ENCODE data around the gene PRRX2. TPM values are rescaled to one million over a fixed set of nuclear protein-coding genes. Genes with fewer than 3 reads are reported as not detected.

PRRX2 gene
- total RNA-seq, 1 experiment from 2014 or later = not detected

DNA sequence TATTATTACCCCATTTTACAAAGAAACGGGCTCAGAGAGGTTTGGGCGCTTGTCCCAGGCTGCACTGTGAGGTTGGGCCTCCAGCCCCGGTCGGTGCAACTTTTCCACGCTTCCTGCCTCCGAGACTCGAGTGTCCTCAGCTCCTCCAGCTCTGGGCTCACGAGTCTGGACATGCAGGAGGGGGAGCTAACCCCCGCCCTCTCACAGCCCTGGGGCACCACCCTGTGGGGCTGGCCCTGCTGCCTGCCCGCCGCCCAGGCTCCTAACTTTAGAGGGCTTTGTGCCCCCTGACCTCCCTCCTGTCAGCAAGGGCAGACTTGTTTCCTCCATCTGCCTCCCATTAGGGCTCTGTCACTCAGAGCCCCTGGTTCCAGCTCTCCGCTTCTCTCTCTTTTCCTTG is 19.2 kb upstream of the PRRX2 start:
- no peak overlapping the region for H3K4me2 ChIP-seq (ENCODE audit: low read depth, low read length, poor library complexity, severe bottlenecking)
- DNase-seq = no peak
- H3K27ac ChIP-seq (ENCODE audit: low read length) = no peak overlapping the region
- no peak overlapping the region for H3K9ac ChIP-seq (ENCODE audit: low read length)
- peaks cover 3% of the 10 kb centered on the region; the same call in 1 of the 2 replicates for H3K4me1 ChIP-seq (ENCODE audit: low read length)
- H3K4me3 ChIP-seq (ENCODE audit: low read length) = no peak overlapping the region
- no peaks in the 10 kb centered on the region for H3K9me2 ChIP-seq (replicated peaks; ENCODE audit: insufficient read depth, low read length)
- H3K79me2 ChIP-seq (ENCODE audit: low read length) = peaks cover 6% of the 10 kb centered on the region
- H4K20me1 ChIP-seq (ENCODE audit: insufficient read depth, low read depth, low read length) = peaks cover 5% of the 10 kb centered on the region; the same call in 1 of the 2 replicates
- no peaks in the 10 kb centered on the region for H3K36me3 ChIP-seq (ENCODE audit: insufficient read depth, low read length)
- no peaks in the 10 kb centered on the region for H3K27me3 ChIP-seq (ENCODE audit: low read length)
- H2AFZ ChIP-seq (ENCODE audit: low read length) = no peak overlapping the region
- H3K9me3 ChIP-seq (ENCODE audit: low read length) = no peaks in the 10 kb centered on the region

DNA sequence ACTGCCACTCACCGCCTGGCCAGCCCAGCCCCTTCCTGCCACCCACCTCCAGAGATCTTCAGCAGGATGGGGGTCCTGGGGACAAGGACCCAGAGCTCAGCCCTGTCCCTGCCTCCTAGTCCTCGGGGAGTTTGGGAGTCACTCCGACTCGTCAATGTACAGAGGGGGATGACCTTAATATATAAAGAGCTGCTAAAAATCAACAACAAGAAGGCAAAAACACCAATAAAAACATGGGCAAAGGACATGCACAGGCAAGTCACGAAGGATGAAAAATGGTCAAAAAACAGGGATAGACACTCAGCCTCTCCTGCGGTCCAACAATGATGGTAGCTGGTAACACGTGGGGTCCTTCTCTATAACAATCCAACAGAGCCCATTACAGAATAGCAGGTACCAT is 18.8 kb upstream of the PRRX2 start:
- Histone ChIP-seq H3K79me2 (ENCODE audit: low read length) (peaks cover 2% of the 10 kb centered on the region), H3K4me1 (ENCODE audit: low read length) (peaks cover 3% of the 10 kb centered on the region; the same call in 1 of the 2 replicates), H3K36me3 (ENCODE audit: insufficient read depth, low read length) (no peaks in the 10 kb centered on the region), H3K9ac (ENCODE audit: low read length) (no peak overlapping the region), H3K27me3 (ENCODE audit: low read length) (no peaks in the 10 kb centered on the region), H3K27ac (ENCODE audit: low read length) (no peak overlapping the region), H3K9me2 (replicated peaks; ENCODE audit: insufficient read depth, low read length) (no peaks in the 10 kb centered on the region), H3K4me2 (ENCODE audit: low read depth, low read length, poor library complexity, severe bottlenecking) (no peak overlapping the region), H3K4me3 (ENCODE audit: low read length) (no peak overlapping the region), H2AFZ (ENCODE audit: low read length) (no peak overlapping the region), H3K9me3 (ENCODE audit: low read length) (no peaks in the 10 kb centered on the region), H4K20me1 (ENCODE audit: insufficient read depth, low read depth, low read length) (peaks cover 1% of the 10 kb centered on the region; the same call in 1 of the 2 replicates)
- DNase-seq = no peak

DNA sequence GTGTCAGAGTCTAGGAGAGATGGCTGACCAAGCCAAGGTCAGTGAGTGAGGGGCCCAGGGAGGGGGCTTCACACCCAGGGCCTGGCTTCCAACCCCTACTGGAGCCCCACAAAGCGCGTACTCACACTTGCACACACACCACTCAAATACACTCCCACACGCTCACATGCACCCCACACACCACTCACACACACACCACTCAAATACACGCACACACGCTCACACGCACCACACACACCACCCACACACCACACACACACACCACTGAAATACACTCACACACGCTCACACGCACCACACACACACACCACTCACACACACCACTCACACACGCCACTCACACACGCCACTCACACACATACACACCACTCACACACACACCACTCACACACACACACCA is 17.8 kb upstream of the PRRX2 start:
- Histone ChIP-seq H3K4me2 (ENCODE audit: low read depth, low read length, poor library complexity, severe bottlenecking) (no peak overlapping the region), H3K9me3 (ENCODE audit: low read length) (no peaks in the 10 kb centered on the region), H2AFZ (ENCODE audit: low read length) (no peak overlapping the region), H3K27ac (ENCODE audit: low read length) (no peak overlapping the region), H4K20me1 (ENCODE audit: insufficient read depth, low read depth, low read length) (no peaks in the 10 kb centered on the region), H3K4me3 (ENCODE audit: low read length) (no peak overlapping the region), H3K9ac (ENCODE audit: low read length) (no peak overlapping the region), H3K79me2 (ENCODE audit: low read length) (no peaks in the 10 kb centered on the region), H3K27me3 (ENCODE audit: low read length) (no peaks in the 10 kb centered on the region), H3K4me1 (ENCODE audit: low read length) (no peaks in the 10 kb centered on the region; the same call in 1 of the 2 replicates), H3K36me3 (ENCODE audit: insufficient read depth, low read length) (no peaks in the 10 kb centered on the region), H3K9me2 (replicated peaks; ENCODE audit: insufficient read depth, low read length) (no peaks in the 10 kb centered on the region)
- DNase-seq = no peak

DNA sequence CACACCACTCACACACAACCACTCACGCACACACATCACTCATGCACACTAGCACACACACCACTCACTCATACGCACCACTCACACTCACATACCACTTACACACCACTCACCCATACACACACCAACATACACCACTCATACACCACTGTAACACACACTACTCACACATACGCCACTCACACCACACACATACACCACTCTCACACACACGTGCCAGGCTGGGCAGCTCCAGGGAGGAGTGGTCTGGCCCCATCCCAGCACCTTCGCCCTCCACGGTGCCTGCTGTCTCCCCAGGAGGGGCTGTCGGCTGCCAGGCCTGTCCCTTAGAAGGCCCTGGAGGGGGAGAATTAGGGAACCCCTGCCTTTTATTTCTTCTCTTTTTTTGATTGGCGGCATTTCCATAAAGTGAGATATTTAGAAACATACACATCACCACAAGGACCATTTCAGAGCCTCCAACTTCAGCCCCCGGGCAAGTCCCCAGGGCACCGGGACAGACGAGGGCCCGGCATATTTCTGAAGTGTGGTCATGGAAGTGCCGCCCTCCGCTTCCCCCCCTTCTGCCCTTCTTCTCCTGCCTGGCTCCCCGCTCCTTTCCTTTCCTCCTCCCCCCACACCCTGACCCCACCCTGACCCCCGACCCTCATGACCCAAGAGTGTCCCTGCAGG is 17.2 kb upstream of the PRRX2 start:
- no peak overlapping the region for H3K27ac ChIP-seq (ENCODE audit: low read length)
- H3K27me3 ChIP-seq (ENCODE audit: low read length) = no peaks in the 10 kb centered on the region
- no peaks in the 10 kb centered on the region for H3K9me3 ChIP-seq (ENCODE audit: low read length)
- H2AFZ ChIP-seq (ENCODE audit: low read length) = no peak overlapping the region
- DNase-seq = no peak
- no peaks in the 10 kb centered on the region for H3K9me2 ChIP-seq (replicated peaks; ENCODE audit: insufficient read depth, low read length)
- H3K79me2 ChIP-seq (ENCODE audit: low read length) = no peaks in the 10 kb centered on the region
- H3K9ac ChIP-seq (ENCODE audit: low read length) = no peak overlapping the region
- no peaks in the 10 kb centered on the region for H3K36me3 ChIP-seq (ENCODE audit: insufficient read depth, low read length)
- H4K20me1 ChIP-seq (ENCODE audit: insufficient read depth, low read depth, low read length) = no peaks in the 10 kb centered on the region
- H3K4me2 ChIP-seq (ENCODE audit: low read depth, low read length, poor library complexity, severe bottlenecking) = no peak overlapping the region
- no peaks in the 10 kb centered on the region for H3K4me1 ChIP-seq (ENCODE audit: low read length)
- no peak overlapping the region for H3K4me3 ChIP-seq (ENCODE audit: low read length)

DNA sequence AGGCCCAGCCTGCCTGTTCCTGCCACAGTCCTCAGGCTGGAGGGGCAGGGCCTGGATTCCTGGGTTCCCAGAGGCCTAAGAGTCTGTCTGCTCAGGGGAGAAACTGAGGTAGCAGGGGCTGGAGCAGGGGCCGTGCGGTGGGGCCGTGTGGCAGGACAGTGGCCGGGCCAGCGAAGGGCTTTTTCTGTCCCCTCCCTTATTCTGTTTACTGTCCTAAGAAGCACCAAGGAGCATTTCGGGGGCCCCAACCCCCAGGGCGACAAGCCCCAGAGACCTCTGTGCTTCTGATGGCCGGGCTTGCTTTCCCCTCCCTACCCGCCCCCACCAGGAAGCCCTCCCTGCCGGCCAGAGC is 16.7 kb upstream of the PRRX2 start:
- no peaks in the 10 kb centered on the region for H4K20me1 ChIP-seq (ENCODE audit: insufficient read depth, low read depth, low read length)
- no peak for DNase-seq
- H3K79me2 ChIP-seq (ENCODE audit: low read length) = no peaks in the 10 kb centered on the region
- no peak overlapping the region for H3K9ac ChIP-seq (ENCODE audit: low read length)
- no peaks in the 10 kb centered on the region for H3K36me3 ChIP-seq (ENCODE audit: insufficient read depth, low read length)
- H3K9me3 ChIP-seq (ENCODE audit: low read length) = no peaks in the 10 kb centered on the region
- no peak overlapping the region for H3K4me3 ChIP-seq (ENCODE audit: low read length)
- H3K4me1 ChIP-seq (ENCODE audit: low read length) = no peaks in the 10 kb centered on the region
- no peaks in the 10 kb centered on the region for H3K27me3 ChIP-seq (ENCODE audit: low read length)
- H3K4me2 ChIP-seq (ENCODE audit: low read depth, low read length, poor library complexity, severe bottlenecking) = no peak overlapping the region
- no peak overlapping the region for H2AFZ ChIP-seq (ENCODE audit: low read length)
- H3K27ac ChIP-seq (ENCODE audit: low read length) = no peak overlapping the region
- H3K9me2 ChIP-seq (replicated peaks; ENCODE audit: insufficient read depth, low read length) = no peaks in the 10 kb centered on the region

DNA sequence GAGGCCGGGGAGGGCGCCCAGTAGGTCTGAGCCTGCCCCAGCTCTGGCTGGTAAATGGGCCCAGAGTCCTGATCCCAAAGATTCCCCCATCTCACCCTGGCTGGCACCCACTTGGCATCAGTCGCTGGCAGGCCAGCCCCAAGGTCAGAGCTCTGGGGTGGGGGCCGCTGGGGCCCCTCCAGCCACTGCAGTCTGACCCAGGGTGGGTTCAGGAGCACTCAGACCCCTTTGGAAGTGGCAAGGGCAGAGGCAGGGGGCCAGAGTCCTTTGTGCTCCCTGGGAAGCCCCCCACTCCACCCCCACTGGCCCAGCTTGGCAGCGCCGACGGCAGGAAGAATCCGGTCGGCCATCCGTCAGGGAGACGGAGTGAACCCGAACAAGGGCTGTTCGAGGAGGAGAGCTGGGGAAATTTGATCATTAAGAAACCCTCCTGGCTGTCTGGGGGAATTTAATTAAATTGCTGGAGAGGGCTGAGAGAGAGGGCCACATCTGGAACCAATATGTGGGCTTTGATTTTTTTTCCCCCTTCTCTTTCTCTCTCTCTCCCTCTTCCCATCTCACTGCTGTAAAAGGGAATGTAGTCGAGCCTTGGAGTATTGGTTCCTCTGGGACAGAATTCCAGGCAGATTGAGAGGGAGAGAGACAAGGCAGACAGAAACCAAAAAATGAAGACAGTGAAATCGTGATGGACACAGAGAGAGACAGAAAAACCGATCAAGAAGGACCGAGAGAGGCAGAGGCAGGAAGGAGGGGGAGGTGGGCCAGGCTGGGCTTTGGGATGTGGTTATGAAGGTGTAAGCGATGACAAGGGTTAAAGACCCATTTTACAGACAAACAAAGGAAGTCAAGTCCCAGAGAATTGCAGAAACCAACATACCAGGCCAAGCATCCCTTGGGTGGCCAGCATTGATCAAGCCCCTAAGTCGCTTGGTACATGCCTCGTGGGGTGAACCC is 15.4 kb upstream of the PRRX2 start:
- Histone ChIP-seq H3K79me2 (ENCODE audit: low read length) (no peaks in the 10 kb centered on the region), H3K9me3 (ENCODE audit: low read length) (no peaks in the 10 kb centered on the region), H3K4me3 (ENCODE audit: low read length) (no peak overlapping the region), H3K27me3 (ENCODE audit: low read length) (no peaks in the 10 kb centered on the region), H2AFZ (ENCODE audit: low read length) (no peak overlapping the region), H3K4me1 (ENCODE audit: low read length) (no peaks in the 10 kb centered on the region), H3K36me3 (ENCODE audit: insufficient read depth, low read length) (no peaks in the 10 kb centered on the region), H3K4me2 (ENCODE audit: low read depth, low read length, poor library complexity, severe bottlenecking) (no peak overlapping the region), H3K9ac (ENCODE audit: low read length) (no peak overlapping the region), H3K27ac (ENCODE audit: low read length) (no peak overlapping the region), H4K20me1 (ENCODE audit: insufficient read depth, low read depth, low read length) (no peaks in the 10 kb centered on the region), H3K9me2 (replicated peaks; ENCODE audit: insufficient read depth, low read length) (no peaks in the 10 kb centered on the region)
- DNase-seq = no peak

DNA sequence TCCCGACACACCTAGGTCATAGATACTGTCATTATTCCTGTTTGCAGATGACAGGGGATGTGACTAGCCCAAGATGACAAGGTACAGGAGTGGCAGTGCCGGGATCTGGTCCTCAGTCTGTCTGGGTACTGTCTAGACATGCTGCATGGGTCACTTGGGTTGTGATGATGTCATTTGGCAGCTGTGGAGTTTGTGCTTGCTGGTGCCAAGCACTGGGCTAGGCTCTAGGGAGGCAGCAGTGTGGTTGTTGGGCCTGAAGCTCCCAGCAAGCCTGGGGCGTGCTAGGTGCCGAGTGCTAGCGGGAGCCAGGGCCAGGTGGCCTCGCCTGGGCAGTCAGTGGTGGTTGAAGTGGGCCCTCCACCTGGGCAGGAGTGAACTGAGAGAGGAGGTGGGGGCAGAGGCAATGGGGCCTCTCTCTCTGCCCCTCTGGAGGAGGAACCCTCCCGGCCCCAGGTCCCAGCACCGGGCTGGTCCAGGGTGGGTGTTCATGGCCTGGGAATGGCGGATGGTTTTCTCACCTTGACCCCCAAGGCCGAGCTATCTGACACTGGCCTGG is 14.7 kb upstream of the PRRX2 start:
- no peaks in the 10 kb centered on the region for H3K27me3 ChIP-seq (ENCODE audit: low read length)
- no peak overlapping the region for H3K27ac ChIP-seq (ENCODE audit: low read length)
- no peaks in the 10 kb centered on the region for H3K36me3 ChIP-seq (ENCODE audit: insufficient read depth, low read length)
- H3K79me2 ChIP-seq (ENCODE audit: low read length) = no peaks in the 10 kb centered on the region
- H3K9me3 ChIP-seq (ENCODE audit: low read length) = no peaks in the 10 kb centered on the region
- no peak overlapping the region for H3K9ac ChIP-seq (ENCODE audit: low read length)
- H3K4me1 ChIP-seq (ENCODE audit: low read length) = no peaks in the 10 kb centered on the region
- no peak overlapping the region for H2AFZ ChIP-seq (ENCODE audit: low read length)
- no peak for DNase-seq
- no peak overlapping the region for H3K4me2 ChIP-seq (ENCODE audit: low read depth, low read length, poor library complexity, severe bottlenecking)
- no peak overlapping the region for H3K4me3 ChIP-seq (ENCODE audit: low read length)
- no peaks in the 10 kb centered on the region for H3K9me2 ChIP-seq (replicated peaks; ENCODE audit: insufficient read depth, low read length)
- H4K20me1 ChIP-seq (ENCODE audit: insufficient read depth, low read depth, low read length) = no peaks in the 10 kb centered on the region

DNA sequence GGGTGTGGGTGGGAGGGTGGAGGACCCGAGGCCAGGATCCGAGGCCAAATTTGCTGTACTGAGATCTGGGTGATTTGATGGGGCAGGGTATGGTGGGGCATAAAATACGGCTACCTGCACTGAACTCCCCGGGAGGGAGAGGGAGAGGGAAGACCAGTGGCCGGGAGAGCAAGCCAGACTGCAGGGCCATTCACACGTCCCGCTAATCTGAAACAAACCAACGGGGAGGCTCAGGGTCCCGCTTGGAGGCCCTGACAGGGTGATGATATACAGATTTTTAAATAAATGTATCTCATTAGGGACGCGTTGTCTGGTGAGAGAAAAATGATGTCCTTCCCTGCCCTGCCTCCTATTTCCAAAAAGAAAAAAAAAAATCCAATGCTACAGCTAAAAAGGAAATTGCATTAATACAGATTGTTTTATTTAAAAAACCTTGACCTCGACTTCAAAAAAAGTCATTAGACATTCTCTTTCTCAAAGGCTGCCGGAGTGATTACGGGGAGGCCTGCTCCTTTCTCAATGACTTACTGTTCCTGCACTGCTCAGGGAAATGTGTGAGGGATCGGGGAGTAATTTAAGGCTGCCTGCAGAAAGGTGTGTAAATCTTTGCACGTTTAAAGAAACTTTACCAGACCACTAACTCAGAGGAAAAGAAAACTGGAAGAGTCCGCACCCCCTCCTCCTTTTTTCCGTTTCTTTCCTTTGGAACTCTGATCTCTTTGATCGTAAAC is 11.5 kb upstream of the PRRX2 start:
- DNase-seq = no peak
- no peak overlapping the region for H3K4me2 ChIP-seq (ENCODE audit: low read depth, low read length, poor library complexity, severe bottlenecking)
- no peaks in the 10 kb centered on the region for H3K79me2 ChIP-seq (ENCODE audit: low read length)
- no peak overlapping the region for H3K4me3 ChIP-seq (ENCODE audit: low read length)
- no peaks in the 10 kb centered on the region for H3K4me1 ChIP-seq (ENCODE audit: low read length)
- no peaks in the 10 kb centered on the region for H3K9me2 ChIP-seq (replicated peaks; ENCODE audit: insufficient read depth, low read length)
- no peak overlapping the region for H3K9ac ChIP-seq (ENCODE audit: low read length)
- no peak overlapping the region for H2AFZ ChIP-seq (ENCODE audit: low read length)
- H3K27ac ChIP-seq (ENCODE audit: low read length) = no peak overlapping the region
- no peaks in the 10 kb centered on the region for H3K9me3 ChIP-seq (ENCODE audit: low read length)
- no peaks in the 10 kb centered on the region for H4K20me1 ChIP-seq (ENCODE audit: insufficient read depth, low read depth, low read length)
- H3K36me3 ChIP-seq (ENCODE audit: insufficient read depth, low read length) = no peaks in the 10 kb centered on the region
- H3K27me3 ChIP-seq (ENCODE audit: low read length) = no peaks in the 10 kb centered on the region

Data from Karpas-422 (cell line).